PFSK-1 (cell line): Measurements from ENCODE around the gene SLIT3.

Experiments used
- FOXP2 ChIP-seq: optimal IDR thresholded peaks from 2 replicates; pipeline ENCODE3; 2011; ENCODE audit warnings: borderline replicate concordance, control low read depth, inconsistent platforms; ENCODE audit not compliant: insufficient read depth; ENCODE audit errors: extremely low read length, extremely low read depth
- POLR2AphosphoS5 ChIP-seq: IDR thresholded peaks from 2 replicates; pipeline ENCODE4 v1.6.1; 2012; ENCODE audit warnings: low read depth, mild to moderate bottlenecking, control low read depth, low read length, moderate library complexity
- TAF1 ChIP-seq: IDR thresholded peaks from 2 replicates; pipeline ENCODE4 v1.6.1; 2012; ENCODE audit warnings: low read length, control low read depth, borderline replicate concordance; ENCODE audit not compliant: insufficient read depth
- TF ChIP-seq, protein P1 (sequence below), 2 experiments: IDR thresholded peaks; 2 replicates each; pipeline versions ENCODE4 v1.6.1 to v1.8.0; 2011 to 2012; ENCODE audit warnings: low read depth in 2 of 2, low read length in 2 of 2, control low read depth in 1 of 2, inconsistent platforms in 1 of 2, mild to moderate bottlenecking in 1 of 2, moderate library complexity in 1 of 2; ENCODE audit not compliant: insufficient read depth in 1 of 2

GRCh38 chr5:169152453-169152852 is 148.5 kb downstream of the SLIT3 start:
- TF ChIP-seq, protein P1, sequence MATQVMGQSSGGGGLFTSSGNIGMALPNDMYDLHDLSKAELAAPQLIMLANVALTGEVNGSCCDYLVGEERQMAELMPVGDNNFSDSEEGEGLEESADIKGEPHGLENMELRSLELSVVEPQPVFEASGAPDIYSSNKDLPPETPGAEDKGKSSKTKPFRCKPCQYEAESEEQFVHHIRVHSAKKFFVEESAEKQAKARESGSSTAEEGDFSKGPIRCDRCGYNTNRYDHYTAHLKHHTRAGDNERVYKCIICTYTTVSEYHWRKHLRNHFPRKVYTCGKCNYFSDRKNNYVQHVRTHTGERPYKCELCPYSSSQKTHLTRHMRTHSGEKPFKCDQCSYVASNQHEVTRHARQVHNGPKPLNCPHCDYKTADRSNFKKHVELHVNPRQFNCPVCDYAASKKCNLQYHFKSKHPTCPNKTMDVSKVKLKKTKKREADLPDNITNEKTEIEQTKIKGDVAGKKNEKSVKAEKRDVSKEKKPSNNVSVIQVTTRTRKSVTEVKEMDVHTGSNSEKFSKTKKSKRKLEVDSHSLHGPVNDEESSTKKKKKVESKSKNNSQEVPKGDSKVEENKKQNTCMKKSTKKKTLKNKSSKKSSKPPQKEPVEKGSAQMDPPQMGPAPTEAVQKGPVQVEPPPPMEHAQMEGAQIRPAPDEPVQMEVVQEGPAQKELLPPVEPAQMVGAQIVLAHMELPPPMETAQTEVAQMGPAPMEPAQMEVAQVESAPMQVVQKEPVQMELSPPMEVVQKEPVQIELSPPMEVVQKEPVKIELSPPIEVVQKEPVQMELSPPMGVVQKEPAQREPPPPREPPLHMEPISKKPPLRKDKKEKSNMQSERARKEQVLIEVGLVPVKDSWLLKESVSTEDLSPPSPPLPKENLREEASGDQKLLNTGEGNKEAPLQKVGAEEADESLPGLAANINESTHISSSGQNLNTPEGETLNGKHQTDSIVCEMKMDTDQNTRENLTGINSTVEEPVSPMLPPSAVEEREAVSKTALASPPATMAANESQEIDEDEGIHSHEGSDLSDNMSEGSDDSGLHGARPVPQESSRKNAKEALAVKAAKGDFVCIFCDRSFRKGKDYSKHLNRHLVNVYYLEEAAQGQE (IDR thresholded peaks at IDR 0.05; ENCODE audit: insufficient read depth in 1 of 2, low read depth in 2 of 2, low read length in 2 of 2), result no peak
- TF ChIP-seq POLR2AphosphoS5 (no peak), FOXP2 (no peak), TAF1 (no peak)
